Prostate gland (tissue), 2 donors: ENCODE measurements around the gene CPSF4L. TPM values are rescaled to one million over a fixed set of nuclear protein-coding genes. Genes with fewer than 3 reads are reported as not detected.

Source experiments
- DNase-seq: peaks from one replicate; pipeline ENCODE4 v3.0.0-alpha.2; 2019; ENCODE audit warnings: low spot score
- H3K27ac ChIP-seq, 2 donors: fragments of 200-600 bp; sonication (generic); 2 replicates each; pipeline ENCODE4 v1.5.1; 2017 to 2019
- H3K27me3 ChIP-seq: fragments of 200-600 bp; sonication (generic); replicated peaks from 2 replicates; pipeline ENCODE4 v1.5.1; 2019; ENCODE audit not compliant: insufficient read depth
- H3K36me3 ChIP-seq, 2 donors: fragments of 200-600 bp; sonication (generic); 1 replicate in 1 of 2; 2 replicates in 1 of 2; pipeline versions ENCODE4 v1.5.1 to v1.8.1; 2017 to 2019
- H3K4me1 ChIP-seq: fragments of 200-600 bp; sonication (generic); replicated peaks from 2 replicates; pipeline ENCODE4 v1.5.1; 2019
- H3K4me3 ChIP-seq, 2 donors: fragments of 200-600 bp; sonication (generic); 2 replicates each; pipeline ENCODE4 v1.5.1; 2017 to 2019
- H3K9me3 ChIP-seq: fragments of 200-600 bp; sonication (generic); 2 replicates; pipeline ENCODE4 v1.5.1; 2017
- POLR2A ChIP-seq: fragments of 450-650 bp; IDR thresholded peaks from one replicate; pipeline ENCODE4 v1.6.1; 2016; ENCODE audit warnings: antibody characterized with exemption, mild to moderate bottlenecking
- POLR2AphosphoS5 ChIP-seq: sonication (generic); formaldehyde crosslinking; IDR thresholded peaks from one replicate; pipeline ENCODE4 v1.6.1; 2017; ENCODE audit warnings: antibody characterized with exemption
- WGBS: methylation state at CpG from one replicate; pipeline ENCODE4 v1.1.5; 2018; 5-methylcytosine and 5-hydroxymethylcytosine counted together
- intact Hi-C: fragments of 100-400 bp; cut with DNase I; formaldehyde crosslinking; loops from one replicate; pipeline ENCODE4 v1.14.2; 2022
- total RNA-seq, 2 donors: library from RNA; depleted of rRNA; stranded (reverse); fragments of >200 nt; gene quantifications; one replicate each; pipeline ENCODE4 v1.1.0, GENCODE V29; 2016
- TF ChIP-seq, protein P1 (sequence below), 4 experiments: fragments of 200-600 bp in 2 of 4; fragments of 450-650 bp in 2 of 4; sonication (generic) in 2 of 4; IDR thresholded peaks; 1 replicate in 3 of 4; 2 replicates in 1 of 4; pipeline ENCODE4 v1.5.1; 2016 to 2019; ENCODE audit warnings: antibody characterized with exemption in 4 of 4, mild to moderate bottlenecking in 2 of 4, moderate library complexity in 2 of 4

The CPSF4L gene
- total RNA-seq, 2 donors from 2014 or later = not detected

DNA sequence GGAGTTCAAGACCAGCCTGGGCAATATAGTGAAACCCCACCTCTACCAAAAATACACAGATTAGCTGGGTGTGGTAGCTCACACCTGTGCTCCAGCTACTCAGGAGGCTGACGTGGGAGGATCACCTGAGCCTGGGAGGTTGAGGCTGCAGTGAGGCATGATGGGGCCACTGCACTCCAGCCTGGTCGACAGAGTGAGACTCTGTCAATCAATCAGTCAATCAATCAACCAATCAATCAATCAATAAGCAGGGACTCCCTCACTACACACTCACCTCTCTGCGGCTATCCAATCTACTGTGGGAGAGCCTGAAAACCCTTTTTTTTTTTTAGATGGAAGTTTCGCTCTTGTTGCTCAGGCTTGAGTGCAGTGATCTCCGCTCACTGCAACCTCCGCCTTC is 31.6 kb downstream of the CPSF4L start:
- Histone ChIP-seq H3K9me3 (no peaks in the 10 kb centered on the region), H3K4me1 (peaks cover 4% of the 10 kb centered on the region), H3K36me3 (no peaks in the 10 kb centered on the region), H3K4me3 (no peak overlapping the region), H3K27me3 (no peaks in the 10 kb centered on the region), H3K27ac (no peak overlapping the region)
- TF ChIP-seq POLR2A = no peak
- TF ChIP-seq, protein P1, sequence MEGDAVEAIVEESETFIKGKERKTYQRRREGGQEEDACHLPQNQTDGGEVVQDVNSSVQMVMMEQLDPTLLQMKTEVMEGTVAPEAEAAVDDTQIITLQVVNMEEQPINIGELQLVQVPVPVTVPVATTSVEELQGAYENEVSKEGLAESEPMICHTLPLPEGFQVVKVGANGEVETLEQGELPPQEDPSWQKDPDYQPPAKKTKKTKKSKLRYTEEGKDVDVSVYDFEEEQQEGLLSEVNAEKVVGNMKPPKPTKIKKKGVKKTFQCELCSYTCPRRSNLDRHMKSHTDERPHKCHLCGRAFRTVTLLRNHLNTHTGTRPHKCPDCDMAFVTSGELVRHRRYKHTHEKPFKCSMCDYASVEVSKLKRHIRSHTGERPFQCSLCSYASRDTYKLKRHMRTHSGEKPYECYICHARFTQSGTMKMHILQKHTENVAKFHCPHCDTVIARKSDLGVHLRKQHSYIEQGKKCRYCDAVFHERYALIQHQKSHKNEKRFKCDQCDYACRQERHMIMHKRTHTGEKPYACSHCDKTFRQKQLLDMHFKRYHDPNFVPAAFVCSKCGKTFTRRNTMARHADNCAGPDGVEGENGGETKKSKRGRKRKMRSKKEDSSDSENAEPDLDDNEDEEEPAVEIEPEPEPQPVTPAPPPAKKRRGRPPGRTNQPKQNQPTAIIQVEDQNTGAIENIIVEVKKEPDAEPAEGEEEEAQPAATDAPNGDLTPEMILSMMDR (IDR thresholded peaks at IDR 0.05) = no peak
- no peak for TF ChIP-seq POLR2AphosphoS5
- intact Hi-C loops = loop anchor here (5.0 kb wide), 1 partner anchor 38 kb away; the partner anchor contains the start of gene COG1
- WGBS = 90% methylated on average over 6 of the region's 6 CpGs
- no peak for DNase-seq

DNA sequence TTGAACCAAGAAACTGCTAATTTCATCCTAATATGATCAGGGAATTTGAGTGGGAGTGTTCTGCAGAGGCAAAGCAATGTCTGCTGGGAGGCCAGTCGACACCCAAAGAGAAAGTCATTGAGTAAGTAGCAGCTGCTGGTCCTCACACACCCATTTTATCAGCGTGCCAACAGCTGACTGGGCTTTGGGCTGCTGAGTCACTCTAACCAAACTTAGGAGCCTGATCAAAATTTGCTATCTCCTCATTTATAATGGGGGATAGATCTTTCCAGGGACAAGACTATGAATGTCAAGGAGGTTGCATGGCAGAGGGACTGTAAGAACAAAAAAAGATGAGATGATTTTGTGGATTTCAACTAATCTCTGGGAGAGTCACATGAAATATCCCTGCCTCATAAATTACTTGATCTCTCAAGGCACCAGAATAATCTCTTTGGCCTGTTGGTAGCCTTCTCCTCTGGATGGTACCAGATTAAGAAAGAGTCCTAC is 32.9 kb downstream of the CPSF4L start:
- no peaks in the 10 kb centered on the region for H3K9me3 ChIP-seq
- DNase-seq = peak; percentile 44
- no peaks in the 10 kb centered on the region for H3K27me3 ChIP-seq
- intact Hi-C loops = no loop called here
- TF ChIP-seq, protein P1 (IDR thresholded peaks at IDR 0.05) = no peak
- peak; percentile 41 for TF ChIP-seq POLR2AphosphoS5
- H3K36me3 ChIP-seq = no peaks in the 10 kb centered on the region
- 7% methylated on average over 2 of the region's 2 CpGs for WGBS
- no peak overlapping the region for H3K4me3 ChIP-seq
- H3K27ac ChIP-seq = no peak overlapping the region
- peaks cover 4% of the 10 kb centered on the region for H3K4me1 ChIP-seq

DNA sequence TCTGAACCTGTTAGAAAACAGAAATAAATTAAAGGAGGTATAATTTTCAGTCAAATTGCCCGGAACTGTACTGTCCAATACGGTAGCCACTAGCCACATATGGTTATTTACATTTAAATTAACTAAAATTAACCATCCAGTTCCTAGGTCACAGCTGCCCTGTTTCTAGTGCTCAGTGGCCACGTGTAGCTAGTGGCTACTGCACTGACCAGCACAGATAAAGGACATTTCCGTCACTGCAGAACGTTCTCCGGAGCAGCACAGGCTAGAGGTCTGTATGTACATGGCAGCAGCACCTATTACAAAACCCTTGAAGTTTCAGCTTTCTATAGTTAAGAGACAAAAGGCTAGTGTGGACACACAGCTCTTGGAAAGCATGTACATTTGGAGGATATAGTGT is 33.7 kb downstream of the CPSF4L start:
- H3K36me3 ChIP-seq = no peaks in the 10 kb centered on the region
- intact Hi-C loops = no loop called here

DNA sequence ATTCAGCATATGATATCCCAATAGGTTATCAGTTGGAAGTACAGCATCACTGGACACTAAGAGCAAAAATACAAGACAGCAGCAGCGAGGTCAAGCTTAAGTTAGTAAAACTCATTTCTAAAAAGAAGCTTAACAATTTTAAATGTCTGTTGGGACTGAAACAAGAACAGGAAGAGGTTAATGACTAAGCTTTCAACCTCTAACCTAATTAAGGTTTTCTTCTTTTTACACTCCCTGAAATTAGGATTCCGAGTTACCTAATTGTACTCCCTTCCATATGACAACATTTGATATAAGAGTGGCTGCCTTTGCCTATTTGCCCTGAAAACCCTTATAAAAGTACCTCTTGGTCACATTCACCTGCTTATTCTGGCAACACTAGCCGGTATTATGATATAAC is 34.3 kb downstream of the CPSF4L start:
- WGBS = 69% methylated on average over 3 of the region's 3 CpGs
- Histone ChIP-seq H3K4me1 (peaks cover 4% of the 10 kb centered on the region), H3K27ac (no peak overlapping the region), H3K27me3 (no peaks in the 10 kb centered on the region), H3K9me3 (no peaks in the 10 kb centered on the region), H3K36me3 (no peaks in the 10 kb centered on the region), H3K4me3 (no peak overlapping the region)
- intact Hi-C loops = no loop called here
- no peak for DNase-seq
- TF ChIP-seq POLR2A = no peak
- TF ChIP-seq, protein P1 (IDR thresholded peaks at IDR 0.05) = no peak
- no peak for TF ChIP-seq POLR2AphosphoS5

More for the DNA sequence above, 33.7 kb downstream of the CPSF4L start:
- Histone ChIP-seq H3K4me1 (peaks cover 4% of the 10 kb centered on the region), H3K27me3 (no peaks in the 10 kb centered on the region), H3K27ac (no peak overlapping the region), H3K4me3 (no peak overlapping the region), H3K9me3 (no peaks in the 10 kb centered on the region)
- 64% methylated on average over 6 of the region's 6 CpGs for WGBS
- no peak for DNase-seq
- TF ChIP-seq POLR2A = no peak
- TF ChIP-seq, protein P1 (IDR thresholded peaks at IDR 0.05) = no peak

DNA sequence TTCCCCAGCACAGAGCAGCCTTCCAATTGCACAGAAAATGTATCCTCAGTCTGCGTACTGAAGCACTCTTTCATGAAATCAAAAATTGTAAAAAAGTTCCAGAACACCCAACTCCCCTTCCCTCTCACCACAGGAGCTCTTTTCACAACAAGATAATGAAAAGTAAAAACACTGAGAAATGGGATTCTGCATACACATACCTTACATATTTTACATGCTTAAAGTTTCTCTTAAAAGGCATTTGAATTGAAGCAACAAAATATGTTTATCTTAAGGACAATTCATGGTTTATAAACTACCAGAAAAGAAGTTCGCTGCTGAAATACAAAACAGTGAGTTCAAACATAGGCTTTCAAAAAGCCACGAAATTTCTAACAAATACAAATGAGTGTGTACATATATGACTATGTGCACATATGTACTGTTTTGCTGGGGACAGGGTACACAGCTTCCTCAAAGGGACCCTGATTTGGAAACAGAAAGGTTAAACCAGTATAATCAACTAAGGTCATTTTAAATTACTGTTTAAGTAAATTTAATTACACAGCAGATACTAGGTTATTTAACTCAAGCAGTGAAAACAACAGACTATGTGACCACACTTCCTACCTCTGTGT is 35.0 kb downstream of the CPSF4L start:
- Histone ChIP-seq H3K4me1 (peaks cover 4% of the 10 kb centered on the region), H3K27me3 (no peaks in the 10 kb centered on the region), H3K9me3 (no peaks in the 10 kb centered on the region), H3K27ac (no peak overlapping the region), H3K36me3 (no peaks in the 10 kb centered on the region), H3K4me3 (no peak overlapping the region)
- 51% methylated on average over 3 of the region's 3 CpGs for WGBS
- DNase-seq = no peak
- TF ChIP-seq, protein P1 (IDR thresholded peaks at IDR 0.05) = no peak
- no peak for TF ChIP-seq POLR2A
- no peak for TF ChIP-seq POLR2AphosphoS5
- intact Hi-C loops = no loop called here
